ENCODE results near the gene HBQ1. TPM values are rescaled to one million over a fixed set of nuclear protein-coding genes. Genes with fewer than 3 reads are reported as not detected.
A peak's percentile ranks its signal among the peaks of the same experiment; 100 is the strongest.
"Not testable (repeated sequence)": the region's sequence is repeated elsewhere in the genome, so short reads cannot be mapped to it uniquely, and the experiment has no call there.

The HBQ1 gene
- total RNA-seq (2014; rRNA removed; shearing (Covaris generic); ENCODE audit: low replicate concordance) = not detected in 2 replicates

DNA sequence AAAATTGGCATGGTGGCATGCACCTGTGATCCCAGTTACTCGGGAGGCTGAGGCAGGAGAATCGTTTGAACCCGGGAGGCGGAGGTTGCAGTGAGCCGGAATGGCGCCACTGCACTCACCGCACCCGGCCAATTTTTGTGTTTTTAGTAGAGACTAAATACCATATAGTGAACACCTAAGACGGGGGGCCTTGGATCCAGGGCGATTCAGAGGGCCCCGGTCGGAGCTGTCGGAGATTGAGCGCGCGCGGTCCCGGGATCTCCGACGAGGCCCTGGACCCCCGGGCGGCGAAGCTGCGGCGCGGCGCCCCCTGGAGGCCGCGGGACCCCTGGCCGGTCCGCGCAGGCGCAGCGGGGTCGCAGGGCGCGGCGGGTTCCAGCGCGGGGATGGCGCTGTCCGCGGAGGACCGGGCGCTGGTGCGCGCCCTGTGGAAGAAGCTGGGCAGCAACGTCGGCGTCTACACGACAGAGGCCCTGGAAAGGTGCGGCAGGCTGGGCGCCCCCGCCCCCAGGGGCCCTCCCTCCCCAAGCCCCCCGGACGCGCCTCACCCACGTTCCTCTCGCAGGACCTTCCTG, at the start of gene HBQ1:
Gene HBQ1, plus strand, starts transcription at position 359 of the 575 bp plus-strand sequence. Its CDS starts 28 bp downstream, at position 387.
- DNase-seq = no peak
- Histone ChIP-seq H3K27me3 (peaks cover 47% of the 10 kb centered on the region), H3K9me3 (no peaks in the 10 kb centered on the region), H3K36me3 (peaks cover 14% of the 10 kb centered on the region), H3K4me3 (peak within 1 kb of the TSS; percentile 4; the same call in 1 of the 2 replicates)

GRCh38 chr16:130533-131173, 49.6 kb upstream of the HBQ1 start:
- H3K27me3 ChIP-seq = no peaks in the 10 kb centered on the region
- peaks cover 38% of the 10 kb centered on the region for H3K36me3 ChIP-seq
- DNase-seq = no peak
- H3K9me3 ChIP-seq = no peaks in the 10 kb centered on the region
- H3K4me3 ChIP-seq = no peak overlapping the region

GRCh38 chr16:132120-132519, 48.1 kb upstream of the HBQ1 start:
- Histone ChIP-seq H3K27me3 (no peaks in the 10 kb centered on the region), H3K36me3 (peaks cover 44% of the 10 kb centered on the region), H3K4me3 (no peak overlapping the region), H3K9me3 (no peaks in the 10 kb centered on the region)
- DNase-seq = no peak

DNA sequence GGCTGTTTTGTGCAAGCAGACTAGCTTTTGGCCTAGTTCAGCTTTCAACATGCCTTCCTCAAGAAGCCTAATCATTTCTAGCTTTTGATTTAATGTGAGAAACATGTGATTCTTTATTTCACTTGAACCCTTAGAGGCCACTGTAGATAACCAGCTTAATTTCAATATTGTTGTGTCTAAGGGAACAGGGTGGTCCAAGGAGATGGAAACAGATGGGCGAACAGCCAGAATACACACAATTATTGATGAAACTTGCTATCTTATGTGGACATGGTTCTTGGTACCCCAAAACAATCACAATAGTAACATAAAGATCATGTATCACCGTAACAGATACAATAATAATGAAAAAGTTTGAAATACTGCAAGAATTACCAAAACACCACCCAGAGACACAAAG, 46.5 kb upstream of the HBQ1 start:
- H3K4me3 ChIP-seq = no peak overlapping the region
- H3K9me3 ChIP-seq = no peaks in the 10 kb centered on the region
- no peaks in the 10 kb centered on the region for H3K27me3 ChIP-seq
- peaks cover 43% of the 10 kb centered on the region for H3K36me3 ChIP-seq
- no peak for DNase-seq

DNA sequence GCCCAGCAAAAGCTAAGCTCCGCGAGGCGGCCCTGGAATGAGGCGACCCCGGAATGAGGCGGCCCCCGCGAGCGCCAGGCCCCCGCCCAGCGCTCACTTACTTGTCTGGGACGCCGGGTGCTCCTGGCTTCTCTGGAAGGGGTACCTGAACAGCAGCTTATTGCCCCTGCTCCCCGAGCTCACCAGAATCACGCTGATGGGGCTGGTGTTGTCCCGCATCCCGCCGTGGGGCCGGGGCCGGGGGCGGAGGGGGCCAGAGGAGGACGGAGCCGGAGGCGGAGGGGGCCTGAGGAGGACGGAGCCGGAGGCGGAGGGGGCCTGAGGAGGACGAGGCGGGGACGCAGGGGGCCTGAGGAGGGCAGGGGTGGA, 42.2 kb upstream of the HBQ1 start:
- Histone ChIP-seq H3K27me3 (no peaks in the 10 kb centered on the region), H3K4me3 (peak overlapping the region; percentile 83), H3K36me3 (peaks cover 23% of the 10 kb centered on the region), H3K9me3 (no peaks in the 10 kb centered on the region)
- peak; percentile 20 for DNase-seq

DNA sequence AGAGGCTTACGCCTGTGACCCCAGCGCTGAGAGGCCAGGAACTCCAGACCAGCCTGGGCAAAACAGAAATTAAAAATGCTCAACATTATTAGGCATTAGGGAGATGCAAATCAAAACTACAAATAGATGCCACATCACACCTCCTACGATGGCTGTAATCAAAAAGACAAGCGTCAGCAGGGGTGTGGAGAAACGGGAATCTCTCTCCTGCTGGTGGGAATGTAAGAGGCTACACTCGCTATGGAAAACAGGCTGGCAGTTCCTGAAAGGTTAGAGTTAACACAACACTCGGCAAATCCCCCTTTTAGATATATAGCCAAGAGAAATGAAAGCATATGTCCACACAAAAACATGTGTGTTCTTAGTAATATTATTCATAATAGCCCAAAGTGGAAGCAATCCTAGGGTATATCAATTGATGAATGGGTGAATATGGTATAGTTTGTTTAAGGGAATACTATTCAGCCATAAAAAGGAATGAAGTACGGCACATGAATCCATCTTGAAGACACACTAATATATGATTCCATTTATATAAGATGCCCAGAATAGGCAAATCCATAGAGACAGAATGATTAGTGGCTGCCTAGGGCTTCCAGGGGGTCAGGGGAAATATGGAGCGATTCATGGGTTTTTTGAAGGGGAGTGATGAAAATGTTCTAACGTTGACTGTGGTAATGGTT, 39.9 kb upstream of the HBQ1 start:
- Histone ChIP-seq H3K27me3 (no peaks in the 10 kb centered on the region), H3K4me3 (no peak overlapping the region; the same call in 1 of the 2 replicates), H3K36me3 (peaks cover 7% of the 10 kb centered on the region), H3K9me3 (no peaks in the 10 kb centered on the region)
- no peak for DNase-seq

DNA sequence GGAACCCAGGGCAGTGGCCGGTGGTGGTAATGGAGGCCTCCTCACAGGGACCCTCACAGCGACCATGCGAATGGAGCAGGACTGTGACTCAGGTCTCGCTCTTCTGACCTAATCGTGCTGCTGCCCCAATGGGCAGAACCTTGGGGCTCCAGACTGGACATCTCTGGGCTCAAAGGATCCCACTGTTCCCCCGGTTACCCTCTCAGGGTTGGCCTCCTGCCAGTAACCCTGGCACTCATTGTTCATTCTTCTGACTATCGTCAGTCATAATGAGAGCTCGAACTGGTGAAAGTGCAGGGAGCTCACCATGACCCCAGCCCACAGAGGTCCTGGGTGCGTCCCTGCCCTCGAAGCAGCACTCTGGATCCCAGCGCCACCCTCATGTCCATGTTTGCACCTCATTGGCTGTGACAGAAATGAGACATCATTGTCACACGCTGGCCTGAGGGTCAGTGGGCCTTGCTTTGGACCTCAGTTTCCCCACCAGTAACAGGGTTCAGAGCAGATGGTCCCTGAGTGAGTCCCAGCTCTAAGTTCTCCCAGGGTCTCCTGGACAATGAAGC, 37.8 kb upstream of the HBQ1 start:
- Histone ChIP-seq H3K4me3 (no peak overlapping the region), H3K36me3 (no peaks in the 10 kb centered on the region), H3K27me3 (no peaks in the 10 kb centered on the region), H3K9me3 (no peaks in the 10 kb centered on the region)
- DNase-seq = no peak

- DNase-seq = no peak
- no peaks in the 10 kb centered on the region for H3K27me3 ChIP-seq
- no peak overlapping the region for H3K4me3 ChIP-seq
- no peaks in the 10 kb centered on the region for H3K9me3 ChIP-seq
- H3K36me3 ChIP-seq = no peaks in the 10 kb centered on the region
Observed at GRCh38 chr16:143047-143446, 37.2 kb upstream of the HBQ1 start.

DNA sequence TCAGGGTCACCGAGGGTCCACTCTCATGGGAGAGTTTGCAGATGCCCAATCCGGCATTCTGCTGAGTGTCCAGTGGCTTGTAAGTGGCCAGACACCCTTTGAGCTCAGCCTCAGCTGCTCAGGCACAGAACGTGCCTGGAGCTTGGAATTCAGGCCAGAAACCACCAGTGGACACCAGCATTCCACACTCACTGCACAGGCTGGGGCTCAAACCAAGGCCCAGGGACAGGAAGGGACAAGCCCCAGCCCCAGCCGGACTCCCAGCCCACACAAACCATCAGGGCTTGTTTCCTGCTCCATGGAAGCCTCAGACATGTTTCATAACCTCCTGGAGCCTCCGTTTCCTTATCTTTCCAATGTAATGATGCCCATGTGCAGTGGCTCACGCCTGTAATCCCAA, 36.8 kb upstream of the HBQ1 start:
- Histone ChIP-seq H3K27me3 (no peaks in the 10 kb centered on the region), H3K9me3 (no peaks in the 10 kb centered on the region), H3K36me3 (no peaks in the 10 kb centered on the region), H3K4me3 (no peak overlapping the region)
- no peak for DNase-seq

- H3K9me3 ChIP-seq = no peaks in the 10 kb centered on the region
Observed at GRCh38 chr16:144797-145252, 35.4 kb upstream of the HBQ1 start.

GRCh38 chr16:146646-147045, 33.6 kb upstream of the HBQ1 start:
- no peaks in the 10 kb centered on the region for H3K9me3 ChIP-seq

More at GRCh38 chr16:144797-145252, 35.4 kb upstream of the HBQ1 start:
- DNase-seq = no peak
- no peak overlapping the region for H3K4me3 ChIP-seq
- no peaks in the 10 kb centered on the region for H3K36me3 ChIP-seq
- peaks cover under 1% of the 10 kb centered on the region for H3K27me3 ChIP-seq

GRCh38 chr16:149024-149660, 31.1 kb upstream of the HBQ1 start:
- Histone ChIP-seq H3K36me3 (no peaks in the 10 kb centered on the region), H3K9me3 (no peaks in the 10 kb centered on the region), H3K27me3 (peaks cover 9% of the 10 kb centered on the region), H3K4me3 (no peak overlapping the region)
- no peak for DNase-seq

More at GRCh38 chr16:146646-147045, 33.6 kb upstream of the HBQ1 start:
- H3K36me3 ChIP-seq = no peaks in the 10 kb centered on the region
- H3K27me3 ChIP-seq = peaks cover 9% of the 10 kb centered on the region
- H3K4me3 ChIP-seq = no peak overlapping the region
- DNase-seq = no peak

DNA sequence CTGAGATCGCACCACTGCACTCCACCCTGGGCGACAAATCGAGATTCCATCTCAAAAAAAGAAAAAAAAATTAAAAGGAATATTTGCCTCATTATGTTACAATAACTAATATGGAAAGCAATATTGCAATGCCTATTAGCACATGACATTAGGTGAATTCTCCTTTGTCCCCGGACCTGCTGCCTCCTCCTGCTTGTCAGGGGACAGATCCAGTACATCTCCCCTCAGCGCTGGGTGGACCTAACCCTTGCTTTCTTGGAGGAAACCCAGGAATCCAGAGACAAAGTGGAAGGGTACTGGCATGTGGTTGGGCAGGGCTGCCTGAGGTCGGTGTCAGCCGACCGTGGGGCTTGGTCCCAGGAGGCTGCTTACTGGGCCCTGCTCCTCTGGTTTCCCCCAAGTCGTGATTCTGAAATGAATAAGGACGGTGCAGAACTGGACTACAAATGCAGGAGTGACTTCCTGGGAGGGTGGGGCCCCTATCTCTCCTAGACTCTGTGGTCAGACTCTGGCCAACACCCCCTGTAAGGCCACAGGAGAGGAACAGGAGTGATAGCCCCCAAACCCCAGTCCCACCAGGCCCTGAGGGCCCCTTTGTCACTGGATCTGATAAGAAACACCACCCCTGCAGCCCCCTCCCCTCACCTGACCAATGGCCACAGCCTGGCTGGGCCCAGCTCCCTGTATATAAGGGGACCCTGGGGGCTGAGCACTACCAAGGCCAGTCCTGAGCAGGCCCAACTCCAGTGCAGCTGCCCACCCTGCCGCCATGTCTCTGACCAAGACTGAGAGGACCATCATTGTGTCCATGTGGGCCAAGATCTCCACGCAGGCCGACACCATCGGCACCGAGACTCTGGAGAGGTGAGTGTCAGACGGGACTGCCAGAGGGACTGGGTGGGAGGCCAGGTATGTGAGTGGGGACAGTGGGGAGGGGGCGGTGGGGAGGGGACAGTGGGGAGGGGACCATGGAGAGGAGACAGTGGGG, 27.8 kb upstream of the HBQ1 start, which contains the start of gene HBZ:
Gene HBZ, plus strand, starts transcription at position 504 of the 988 bp plus-strand sequence. Its CDS starts 266 bp downstream, at position 770.
- DNase-seq = no peak
- H3K9me3 ChIP-seq = no peaks in the 10 kb centered on the region
- H3K4me3 ChIP-seq = no peak within 1 kb of the TSS
- H3K27me3 ChIP-seq = peaks cover 13% of the 10 kb centered on the region
- H3K36me3 ChIP-seq = no peaks in the 10 kb centered on the region

DNA sequence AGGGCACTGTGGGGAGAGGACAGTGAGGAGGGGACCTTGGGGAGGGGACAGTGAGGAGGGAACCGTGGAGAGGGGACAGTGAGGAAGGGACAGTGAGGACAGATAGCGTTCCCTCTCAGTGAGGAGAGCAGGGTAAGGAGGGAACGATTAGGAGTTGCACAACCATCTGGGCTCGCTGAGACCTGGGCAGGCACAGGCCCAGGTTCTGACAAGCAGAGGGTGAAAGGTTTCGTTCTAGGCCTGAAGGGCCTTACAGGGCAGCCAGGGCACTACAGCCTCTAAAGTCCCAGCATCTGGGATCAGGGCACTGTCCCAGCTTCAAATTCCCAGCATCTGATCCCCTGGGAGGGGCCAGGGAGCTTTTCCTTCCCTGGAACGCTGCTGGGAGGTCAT, 27.1 kb upstream of the HBQ1 start:
- not testable (repeated sequence) for H3K9me3 ChIP-seq, DNase-seq, H3K36me3 ChIP-seq, H3K4me3 ChIP-seq
- H3K27me3 ChIP-seq = peaks cover 20% of the 10 kb centered on the region

DNA sequence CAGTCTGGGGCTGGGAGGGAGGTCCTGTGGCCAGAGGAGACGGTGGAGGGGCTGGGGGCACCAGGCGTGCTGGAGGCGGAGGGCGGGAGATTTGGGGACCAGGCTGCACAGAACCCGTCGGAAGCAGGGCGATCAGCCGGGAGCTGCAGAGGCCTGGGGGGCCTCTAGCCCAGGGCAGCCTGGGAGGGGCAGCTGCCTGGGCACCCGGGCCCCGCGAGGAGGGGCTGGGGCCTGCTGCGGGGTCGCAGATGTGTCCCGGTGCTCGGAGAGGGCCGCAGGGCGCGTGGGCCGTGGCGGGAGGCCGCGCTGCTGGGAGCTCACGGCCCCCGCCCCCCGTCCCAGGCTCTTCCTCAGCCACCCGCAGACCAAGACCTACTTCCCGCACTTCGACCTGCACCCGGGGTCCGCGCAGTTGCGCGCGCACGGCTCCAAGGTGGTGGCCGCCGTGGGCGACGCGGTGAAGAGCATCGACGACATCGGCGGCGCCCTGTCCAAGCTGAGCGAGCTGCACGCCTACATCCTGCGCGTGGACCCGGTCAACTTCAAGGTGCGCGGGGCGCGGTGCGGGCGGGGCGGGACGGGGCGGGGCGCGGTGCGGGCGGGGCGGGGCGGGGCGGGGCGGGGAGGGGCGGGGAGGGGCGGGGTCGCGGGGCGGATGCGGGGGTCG, 26.6 kb upstream of the HBQ1 start:
- not testable (repeated sequence) for DNase-seq, H3K9me3 ChIP-seq, H3K36me3 ChIP-seq, H3K4me3 ChIP-seq
- H3K27me3 ChIP-seq = peaks cover 25% of the 10 kb centered on the region

Data from MG63 (cell line).